Chondrocyte (in vitro differentiated cells): Measurements from ENCODE around the gene ZNF593OS. TPM values are rescaled to one million over a fixed set of nuclear protein-coding genes. Genes with fewer than 3 reads are reported as not detected.

Experiments
- DNase-seq: peaks from one replicate; pipeline ENCODE4 v3.0.0; 2021; ENCODE audit warnings: mixed read lengths, low spot score
- H3K27ac Mint-ChIP-seq: one replicate; pipeline ENCODE4 v1.8.0; 2021; ENCODE audit warnings: mild to moderate bottlenecking, moderate library complexity, mixed read lengths; ENCODE audit not compliant: unreplicated experiment
- H3K27me3 Mint-ChIP-seq: 2 replicates; pipeline ENCODE4 v1.8.0; 2021; ENCODE audit warnings: low read depth, mixed read lengths
- H3K36me3 Mint-ChIP-seq: 2 replicates; pipeline ENCODE4 v1.8.0; 2021; ENCODE audit warnings: low read depth, mixed read lengths
- H3K4me1 Mint-ChIP-seq: 2 replicates; pipeline ENCODE4 v1.8.0; 2021; ENCODE audit warnings: low read depth, mild to moderate bottlenecking, mixed read lengths
- H3K4me3 Mint-ChIP-seq: one replicate; pipeline ENCODE4 v1.8.0; 2021; ENCODE audit warnings: mild to moderate bottlenecking, moderate library complexity, mixed read lengths; ENCODE audit not compliant: unreplicated experiment
- H3K9me3 Mint-ChIP-seq: 2 replicates; pipeline ENCODE4 v1.8.0; 2021; ENCODE audit warnings: low read depth, mixed read lengths
- CTCF ChIP-seq: fragments of 200-600 bp; sonication (generic); IDR thresholded peaks from 2 replicates; pipeline ENCODE4 v1.5.0; 2021; ENCODE audit warnings: antibody characterized with exemption, mild to moderate bottlenecking, moderate library complexity
- long read RNA-seq: library from polyadenylated mRNA; stranded (forward); transcript quantifications from one replicate; pipeline ENCODE4 v2.0.0, GENCODE V29; 2021
- total RNA-seq: library from RNA; stranded (reverse); gene quantifications from 3 replicates; pipeline ENCODE4 v1.2.1, GENCODE V29; 2021

Gene ZNF593OS
- total RNA-seq, result not detected in 3 replicates
- long read RNA-seq, result 0 reads

- no peak for DNase-seq
- Mint-ChIP-seq H3K27me3 (no peaks in the 10 kb centered on the region), H3K36me3 (no peaks in the 10 kb centered on the region), H3K9me3 (no peaks in the 10 kb centered on the region), H3K27ac (no peak within 1 kb of the TSS), H3K4me1 (peaks cover 11% of the 10 kb centered on the region), H3K4me3 (peak within 1 kb of the TSS; percentile 88)
- no peak for TF ChIP-seq CTCF
These were observed at the start of gene ZNF593OS for GRCh38 chr1:26171084-26172072. Gene ZNF593OS, minus strand, starts transcription at chr1:26171832. Its CDS starts 171 bp downstream, at chr1:26171661.

DNA sequence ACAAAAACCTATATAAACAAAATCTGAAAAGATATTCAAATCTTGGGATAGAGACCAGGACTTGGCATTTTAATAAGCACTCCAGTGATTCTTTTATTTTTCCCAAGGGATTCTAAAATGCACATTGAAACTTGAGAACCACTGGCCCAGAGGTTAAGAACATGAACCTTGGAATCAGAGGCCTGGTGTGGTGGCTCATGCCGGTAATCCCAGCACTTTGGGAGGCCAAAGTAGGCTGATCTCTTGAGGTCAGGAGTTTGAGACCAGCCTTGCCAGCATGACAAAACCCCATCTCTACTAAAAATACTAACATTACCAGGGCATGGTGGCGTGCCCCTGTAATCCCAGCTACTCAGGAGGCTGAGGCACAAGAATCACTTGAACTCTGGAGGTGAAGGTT, 49.5 kb upstream of the ZNF593OS start:
- TF ChIP-seq CTCF, result no peak
- H3K27me3 Mint-ChIP-seq, result peaks cover 5% of the 10 kb centered on the region
- H3K4me3 Mint-ChIP-seq, result no peak overlapping the region
- H3K9me3 Mint-ChIP-seq, result no peaks in the 10 kb centered on the region
- peaks cover 12% of the 10 kb centered on the region for H3K4me1 Mint-ChIP-seq
- no peak overlapping the region for H3K27ac Mint-ChIP-seq
- no peaks in the 10 kb centered on the region for H3K36me3 Mint-ChIP-seq
- DNase-seq, result no peak

- Mint-ChIP-seq H3K27me3 (no peaks in the 10 kb centered on the region), H3K27ac (no peak overlapping the region), H3K36me3 (no peaks in the 10 kb centered on the region), H3K4me1 (peaks cover 6% of the 10 kb centered on the region), H3K4me3 (no peak overlapping the region), H3K9me3 (no peaks in the 10 kb centered on the region)
- DNase-seq, result no peak
- TF ChIP-seq CTCF, result no peak
These were observed 48.7 kb upstream of the ZNF593OS start for GRCh38 chr1:26220199-26220912.

DNA sequence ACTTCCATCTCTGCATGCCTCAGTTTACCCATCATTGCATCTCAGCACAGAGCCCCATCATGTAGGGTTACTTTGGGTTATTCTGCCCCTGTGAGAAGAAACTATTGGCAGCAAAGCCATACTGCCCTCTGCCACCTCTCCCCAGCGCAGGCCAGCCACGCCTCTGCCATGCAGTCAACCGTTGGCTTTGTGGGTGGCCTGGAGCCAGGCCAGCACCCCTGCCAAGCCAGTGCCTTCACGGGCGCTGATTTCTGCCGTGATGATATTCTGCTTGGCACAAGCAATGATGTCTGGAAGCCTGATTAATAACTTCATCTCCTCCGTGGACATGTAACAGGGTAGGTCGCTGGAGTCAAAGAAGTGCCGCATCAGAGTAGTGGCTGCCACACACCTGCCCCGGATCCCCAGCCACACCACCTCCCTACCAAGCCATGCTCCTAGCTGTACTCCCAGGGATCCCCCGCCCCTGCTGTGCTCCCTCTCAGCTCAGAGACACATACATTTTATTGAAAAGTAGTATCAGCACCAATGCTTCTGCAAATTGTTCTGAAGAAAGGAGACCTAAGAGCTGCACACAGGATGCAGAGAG, 47.4 kb upstream of the ZNF593OS start:
- peaks cover 6% of the 10 kb centered on the region for H3K4me1 Mint-ChIP-seq
- H3K9me3 Mint-ChIP-seq, result no peaks in the 10 kb centered on the region
- H3K4me3 Mint-ChIP-seq, result no peak overlapping the region
- H3K27ac Mint-ChIP-seq, result no peak overlapping the region
- H3K27me3 Mint-ChIP-seq, result no peaks in the 10 kb centered on the region
- DNase-seq, result no peak
- TF ChIP-seq CTCF, result no peak
- no peaks in the 10 kb centered on the region for H3K36me3 Mint-ChIP-seq

GRCh38 chr1:26215246-26215645, 43.6 kb upstream of the ZNF593OS start:
- Mint-ChIP-seq H3K36me3 (no peaks in the 10 kb centered on the region), H3K4me3 (no peak overlapping the region), H3K9me3 (no peaks in the 10 kb centered on the region), H3K27me3 (peaks cover 2% of the 10 kb centered on the region), H3K4me1 (peaks cover 3% of the 10 kb centered on the region), H3K27ac (no peak overlapping the region)
- TF ChIP-seq CTCF, result no peak
- no peak for DNase-seq
